ENCODE measurements around the gene ARRDC2. TPM values are rescaled to one million over a fixed set of nuclear protein-coding genes. Genes with fewer than 3 reads are reported as not detected.

Gene ARRDC2
- total and polyA plus RNA-seq, 2 of the 13 experiments (the other 11 are each of a cell fraction or from before 2014, with no cell fraction given) = 2.1 to 3.4 TPM

GRCh38 chr19:18000915-18001776, 6.8 kb upstream of the ARRDC2 start (continued):
- TF ChIP-seq ZIK1 (CRISPR knock-in tag; IDR thresholded peaks at IDR 0.05; ENCODE audit: borderline replicate concordance, low read depth) (peak; percentile 84; the same call in 1 of the 2 replicates), ZBTB21 (CRISPR knock-in tag; IDR thresholded peaks at IDR 0.05) (no peak), HNRNPLL (IDR thresholded peaks at IDR 0.05; ENCODE audit: low read depth, low read length, poor library complexity, severe bottlenecking) (peak; percentile 40), ZNF687 (CRISPR knock-in tag; IDR thresholded peaks at IDR 0.05) (peak; percentile 94), ZNF782 (CRISPR knock-in tag; IDR thresholded peaks at IDR 0.05; ENCODE audit: borderline replicate concordance) (peak; percentile 78; the same call in 1 of the 2 replicates), KLF13 (CRISPR knock-in tag; IDR thresholded peaks at IDR 0.05) (no peak), FOXC1 (CRISPR knock-in tag; IDR thresholded peaks at IDR 0.05; ENCODE audit: borderline replicate concordance) (no peak; the same call in 1 of the 2 replicates), TAF15 (IDR thresholded peaks at IDR 0.05; ENCODE audit: low read depth, low read length, poor library complexity, severe bottlenecking) (no peak), U2AF2 (IDR thresholded peaks at IDR 0.05; ENCODE audit: low read depth, low read length) (no peak), HBP1 (CRISPR knock-in tag; IDR thresholded peaks at IDR 0.05; ENCODE audit: low read depth) (no peak), ZNF282 (IDR thresholded peaks at IDR 0.05; ENCODE audit: partially characterized antibody) (no peak), ELF4 (CRISPR knock-in tag; IDR thresholded peaks at IDR 0.05; ENCODE audit: borderline replicate concordance) (peak; percentile 75; the same call in 1 of the 2 replicates), TBX2 (CRISPR knock-in tag; IDR thresholded peaks at IDR 0.05; ENCODE audit: borderline replicate concordance) (peak; percentile 60; the same call in 1 of the 2 replicates), ZNF598 (CRISPR knock-in tag; IDR thresholded peaks at IDR 0.05; ENCODE audit: borderline replicate concordance) (no peak), ZNF362 (CRISPR knock-in tag; IDR thresholded peaks at IDR 0.05; ENCODE audit: borderline replicate concordance) (no peak), ZNF776 (CRISPR knock-in tag; IDR thresholded peaks at IDR 0.05) (peak; percentile 55; the same call in 1 of the 2 replicates)
- TF ChIP-seq, protein P1, sequence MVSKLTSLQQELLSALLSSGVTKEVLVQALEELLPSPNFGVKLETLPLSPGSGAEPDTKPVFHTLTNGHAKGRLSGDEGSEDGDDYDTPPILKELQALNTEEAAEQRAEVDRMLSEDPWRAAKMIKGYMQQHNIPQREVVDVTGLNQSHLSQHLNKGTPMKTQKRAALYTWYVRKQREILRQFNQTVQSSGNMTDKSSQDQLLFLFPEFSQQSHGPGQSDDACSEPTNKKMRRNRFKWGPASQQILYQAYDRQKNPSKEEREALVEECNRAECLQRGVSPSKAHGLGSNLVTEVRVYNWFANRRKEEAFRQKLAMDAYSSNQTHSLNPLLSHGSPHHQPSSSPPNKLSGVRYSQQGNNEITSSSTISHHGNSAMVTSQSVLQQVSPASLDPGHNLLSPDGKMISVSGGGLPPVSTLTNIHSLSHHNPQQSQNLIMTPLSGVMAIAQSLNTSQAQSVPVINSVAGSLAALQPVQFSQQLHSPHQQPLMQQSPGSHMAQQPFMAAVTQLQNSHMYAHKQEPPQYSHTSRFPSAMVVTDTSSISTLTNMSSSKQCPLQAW (CRISPR knock-in tag; IDR thresholded peaks at IDR 0.05) = no peak
- TF ChIP-seq, protein P2, sequence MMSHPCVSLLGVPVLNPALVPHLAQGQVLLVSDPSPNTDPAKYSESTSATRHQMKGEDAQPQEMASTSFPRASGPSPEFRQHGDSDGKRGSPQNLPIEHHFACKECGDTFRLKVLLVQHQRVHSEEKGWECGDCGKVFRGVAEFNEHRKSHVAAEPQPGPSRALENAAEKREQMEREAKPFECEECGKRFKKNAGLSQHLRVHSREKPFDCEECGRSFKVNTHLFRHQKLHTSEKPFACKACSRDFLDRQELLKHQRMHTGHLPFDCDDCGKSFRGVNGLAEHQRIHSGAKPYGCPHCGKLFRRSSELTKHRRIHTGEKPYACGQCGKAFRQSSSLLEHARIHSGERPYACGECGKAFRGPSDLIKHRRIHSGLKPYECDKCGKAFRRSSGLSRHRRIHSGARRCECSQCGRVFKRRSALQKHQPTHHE (CRISPR knock-in tag; IDR thresholded peaks at IDR 0.05; ENCODE audit: borderline replicate concordance) = no peak
